ENCODE measurements around the gene GRID1.

DNA sequence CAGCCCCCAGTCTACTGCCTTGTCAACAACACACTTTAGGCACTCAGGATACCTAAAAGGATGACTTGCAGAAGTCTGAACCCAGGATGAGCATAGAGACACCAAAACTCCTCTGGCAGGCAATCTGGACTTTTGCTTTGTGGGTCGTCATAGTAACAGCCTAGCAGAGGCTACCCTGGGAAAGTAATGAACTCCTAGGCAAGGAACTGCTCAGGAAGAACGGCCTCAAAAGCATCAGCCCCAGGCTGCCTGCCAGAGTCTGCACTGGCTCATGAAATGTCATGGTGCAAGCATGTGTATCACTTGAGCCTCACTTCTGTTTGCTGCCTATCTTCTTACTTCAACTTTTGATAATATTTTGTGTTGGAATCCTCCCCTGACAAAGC, 715.1 kb downstream of the GRID1 start:
- TF ChIP-seq SMAD5 (IDR thresholded peaks at IDR 0.05; ENCODE audit: low read depth) = no peak
- TF ChIP-seq CREB1 (IDR thresholded peaks at IDR 0.05; ENCODE audit: low read depth) = no peak
- TF ChIP-seq ZBED1 (IDR thresholded peaks at IDR 0.05; ENCODE audit: borderline replicate concordance) = no peak
- no peak for TF ChIP-seq MAX (IDR thresholded peaks at IDR 0.05; ENCODE audit: low read depth, low read length)
- TF ChIP-seq CEBPB (IDR thresholded peaks at IDR 0.05; ENCODE audit: borderline replicate concordance in 1 of 2, low read depth in 2 of 2, low read length in 2 of 2) = no peak
- no peak for TF ChIP-seq EP300 (IDR thresholded peaks at IDR 0.05; ENCODE audit: borderline replicate concordance in 1 of 2, control insufficient read depth in 1 of 2, low read depth in 2 of 2, low read length in 2 of 2)
- TF ChIP-seq POLR2AphosphoS5 (IDR thresholded peaks at IDR 0.05; ENCODE audit: low read length) = no peak
- no peak for TF ChIP-seq MYB (IDR thresholded peaks at IDR 0.05; ENCODE audit: borderline replicate concordance, low read depth, low read length)
- TF ChIP-seq SUPT20H (IDR thresholded peaks at IDR 0.05; ENCODE audit: borderline replicate concordance, control insufficient read depth, low read depth, low read length) = no peak
- no peak for TF ChIP-seq SMARCA5 (IDR thresholded peaks at IDR 0.05)
- TF ChIP-seq NR2F1 (conservative IDR thresholded peaks at IDR 0.05) = no peak
- TF ChIP-seq MXI1 (IDR thresholded peaks at IDR 0.05; ENCODE audit: low read depth, low read length) = no peak
- no peak for TF ChIP-seq CTCF (IDR thresholded peaks at IDR 0.05 in 2 of 3, conservative IDR thresholded peaks at IDR 0.05 in 1 of 3; ENCODE audit: control insufficient read depth in 2 of 3, extremely low read depth in 1 of 3, insufficient read depth in 1 of 3, low read depth in 3 of 3, low read length in 3 of 3)
- TF ChIP-seq REST (IDR thresholded peaks at IDR 0.05; ENCODE audit: low read depth, low read length) = no peak
